ENCODE data around the gene GOLGA6L10.
"Not testable (repeated sequence)": the region's sequence is repeated elsewhere in the genome, so short reads cannot be mapped to it uniquely, and the experiment has no call there.

The GOLGA6L10 gene

DNA sequence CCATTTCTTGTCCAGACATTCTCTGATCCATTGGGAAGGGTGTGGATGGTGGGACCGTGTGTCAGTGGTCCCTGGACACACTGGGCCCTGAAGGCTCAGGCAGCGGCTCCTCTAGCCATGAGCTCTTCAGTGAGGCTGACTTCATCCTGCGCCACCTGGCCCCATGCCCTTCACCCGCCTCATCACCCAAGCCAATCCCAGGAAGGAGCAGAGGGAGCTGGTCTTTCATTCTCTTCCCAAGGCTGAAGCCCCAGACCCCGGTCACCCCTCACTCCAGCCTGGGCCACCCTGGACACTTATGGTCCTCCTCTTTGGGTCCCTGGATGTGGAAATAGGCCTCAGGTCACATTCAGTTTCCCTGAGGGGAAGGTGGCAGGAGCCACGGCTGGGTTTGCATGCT lies 24.4 kb downstream of the GOLGA6L10 start:
- DNase-seq (ENCODE audit: low spot score); in situ Hi-C loops (cut with MboI; ENCODE audit: low pct_unique_long_range_greater_than_20kb, low sequenced_read_pairs, unreplicated experiment): not testable (repeated sequence)

DNA sequence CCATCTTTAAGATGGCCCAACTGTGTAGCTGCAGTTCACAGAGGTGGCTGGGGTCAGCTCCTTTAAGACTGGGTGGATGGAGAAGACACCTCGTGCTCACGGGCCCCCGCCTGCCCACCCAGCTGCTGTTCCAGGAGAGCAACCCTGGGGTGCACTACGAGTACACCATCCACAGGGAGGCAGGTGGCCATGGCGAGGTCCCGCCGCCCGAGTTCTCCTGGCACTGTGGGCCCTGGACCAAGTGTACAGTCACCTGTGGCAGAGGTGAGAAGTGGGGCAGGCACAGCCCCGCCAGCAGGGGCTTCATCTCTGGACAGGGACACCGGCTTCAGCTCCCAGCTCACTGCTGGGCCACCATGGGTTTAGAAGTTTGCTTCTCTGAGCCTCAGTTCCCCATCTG lies 26.8 kb downstream of the GOLGA6L10 start:
- DNase-seq (ENCODE audit: low spot score); in situ Hi-C loops (cut with MboI; ENCODE audit: low pct_unique_long_range_greater_than_20kb, low sequenced_read_pairs, unreplicated experiment): not testable (repeated sequence)

DNA sequence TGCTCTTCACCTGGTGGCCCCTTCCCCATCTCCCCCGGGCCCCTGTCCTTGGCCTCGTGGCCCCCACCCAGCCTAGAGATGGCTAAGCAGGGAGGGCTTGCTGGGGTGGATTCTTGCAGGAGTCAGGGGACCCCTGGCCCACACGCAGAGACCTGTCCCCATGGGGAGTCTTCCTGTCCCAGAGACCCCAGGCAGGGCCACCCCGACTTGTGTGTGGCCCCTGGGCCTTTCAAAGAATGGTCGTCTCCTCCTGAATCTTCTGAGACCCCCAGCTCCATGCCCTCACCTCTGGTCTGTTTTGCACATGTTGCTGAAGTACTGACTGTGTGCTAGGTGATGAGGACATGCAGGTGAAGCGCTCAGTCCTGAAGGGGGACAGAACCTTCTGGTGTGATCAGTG lies 28.4 kb downstream of the GOLGA6L10 start:
- DNase-seq (ENCODE audit: low spot score); in situ Hi-C loops (cut with MboI; ENCODE audit: low pct_unique_long_range_greater_than_20kb, low sequenced_read_pairs, unreplicated experiment): not testable (repeated sequence)

DNA sequence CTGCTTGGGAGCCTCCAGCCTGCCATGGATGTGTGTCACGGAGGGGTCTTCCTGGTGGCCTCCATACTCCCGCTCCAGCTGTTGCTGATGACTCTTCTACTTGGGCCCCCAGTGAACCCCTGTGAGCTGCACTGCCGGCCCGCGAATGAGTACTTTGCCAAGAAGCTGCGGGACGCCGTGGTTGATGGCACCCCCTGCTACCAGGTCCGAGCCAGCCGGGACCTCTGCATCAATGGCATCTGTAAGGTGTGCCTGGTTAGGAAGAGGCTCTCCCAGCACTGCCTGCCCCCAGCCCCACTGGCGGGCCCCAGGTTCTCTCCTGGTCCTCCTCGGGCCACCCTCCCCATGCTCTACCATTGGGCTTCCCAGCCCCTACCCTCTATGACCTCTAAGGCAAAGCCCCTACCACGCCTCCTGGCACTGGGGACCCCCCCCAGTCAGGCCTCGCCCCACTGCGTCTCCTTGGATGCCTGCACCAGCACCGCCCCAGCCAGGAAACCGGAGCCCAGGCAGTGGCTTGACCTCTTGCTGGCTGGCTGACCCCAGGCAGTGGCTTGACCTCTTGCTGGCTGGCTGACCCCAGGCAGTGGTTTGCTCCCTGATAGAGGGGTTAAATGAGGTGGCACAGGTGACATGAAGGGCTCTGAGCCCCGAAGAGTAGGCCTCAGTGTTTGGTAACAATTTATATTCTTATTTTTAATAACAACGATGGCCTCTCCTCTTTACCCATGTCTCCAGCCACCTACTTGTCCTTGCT lies 29.6 kb downstream of the GOLGA6L10 start:
- DNase-seq (ENCODE audit: low spot score); in situ Hi-C loops (cut with MboI; ENCODE audit: low pct_unique_long_range_greater_than_20kb, low sequenced_read_pairs, unreplicated experiment): not testable (repeated sequence)

DNA sequence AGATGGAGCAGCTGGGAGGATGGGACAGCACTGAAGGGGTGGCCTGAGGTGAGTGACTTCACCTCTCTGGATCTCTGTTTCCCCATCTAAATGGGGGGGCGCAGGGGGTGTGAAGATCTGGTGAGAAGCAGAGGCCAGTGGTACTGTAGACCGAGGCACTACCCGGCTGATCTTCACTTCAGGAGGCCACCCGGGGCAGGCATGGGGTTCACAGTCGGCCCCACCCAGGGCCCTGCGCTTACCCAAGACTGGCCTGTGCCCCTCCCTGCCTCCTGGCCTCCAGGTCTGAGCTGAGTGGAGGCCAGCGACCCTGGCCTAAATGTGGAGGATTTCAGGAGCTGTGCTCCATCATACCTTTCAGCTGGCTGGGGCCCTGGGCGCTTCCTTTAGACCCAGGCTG lies 31.0 kb downstream of the GOLGA6L10 start:
- in situ Hi-C loops (cut with MboI; ENCODE audit: low pct_unique_long_range_greater_than_20kb, low sequenced_read_pairs, unreplicated experiment); DNase-seq (ENCODE audit: low spot score): not testable (repeated sequence)

DNA sequence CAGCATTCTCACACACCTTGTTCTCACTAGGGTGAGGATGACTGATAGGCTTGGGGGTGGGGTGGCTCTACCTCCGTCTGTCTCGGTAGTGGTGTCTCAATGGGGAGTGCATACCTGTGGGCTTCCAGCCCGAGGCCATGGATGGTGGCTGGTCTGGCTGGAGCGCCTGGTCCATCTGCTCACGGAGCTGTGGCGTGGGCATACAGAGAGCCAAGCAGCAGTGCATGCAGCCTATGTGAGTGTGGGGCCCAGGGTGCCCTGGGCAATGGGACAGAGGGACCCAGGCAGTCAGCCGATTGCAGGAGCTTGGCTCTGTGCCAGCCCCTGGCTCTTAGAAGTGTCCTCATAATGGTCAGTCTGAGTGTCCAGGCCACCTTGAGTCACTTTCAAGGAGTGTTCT lies 31.8 kb downstream of the GOLGA6L10 start:
- DNase-seq (ENCODE audit: low spot score); in situ Hi-C loops (cut with MboI; ENCODE audit: low pct_unique_long_range_greater_than_20kb, low sequenced_read_pairs, unreplicated experiment): not testable (repeated sequence)

DNA sequence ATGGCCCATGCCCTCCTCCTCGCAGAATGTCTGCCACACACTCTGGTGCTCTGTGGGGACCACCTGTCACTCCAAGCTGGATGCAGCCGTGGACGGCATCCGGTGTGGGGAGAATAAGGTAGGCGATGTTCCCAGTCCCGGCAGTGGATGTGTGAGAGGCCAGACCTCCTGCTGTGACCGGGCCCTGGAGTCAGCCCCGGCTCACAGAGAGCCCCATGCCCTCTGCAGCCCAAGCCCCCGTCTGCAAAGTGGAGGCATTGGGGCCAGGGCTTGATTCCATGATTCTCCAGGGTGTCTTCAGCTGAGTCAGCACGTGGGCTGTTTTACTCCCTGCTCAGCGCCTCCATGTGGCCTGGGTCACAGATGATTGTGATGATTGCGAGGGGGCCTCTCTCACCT lies 32.2 kb downstream of the GOLGA6L10 start:
- no peak for DNase-seq (ENCODE audit: low spot score)
- TF ChIP-seq, protein P1, sequence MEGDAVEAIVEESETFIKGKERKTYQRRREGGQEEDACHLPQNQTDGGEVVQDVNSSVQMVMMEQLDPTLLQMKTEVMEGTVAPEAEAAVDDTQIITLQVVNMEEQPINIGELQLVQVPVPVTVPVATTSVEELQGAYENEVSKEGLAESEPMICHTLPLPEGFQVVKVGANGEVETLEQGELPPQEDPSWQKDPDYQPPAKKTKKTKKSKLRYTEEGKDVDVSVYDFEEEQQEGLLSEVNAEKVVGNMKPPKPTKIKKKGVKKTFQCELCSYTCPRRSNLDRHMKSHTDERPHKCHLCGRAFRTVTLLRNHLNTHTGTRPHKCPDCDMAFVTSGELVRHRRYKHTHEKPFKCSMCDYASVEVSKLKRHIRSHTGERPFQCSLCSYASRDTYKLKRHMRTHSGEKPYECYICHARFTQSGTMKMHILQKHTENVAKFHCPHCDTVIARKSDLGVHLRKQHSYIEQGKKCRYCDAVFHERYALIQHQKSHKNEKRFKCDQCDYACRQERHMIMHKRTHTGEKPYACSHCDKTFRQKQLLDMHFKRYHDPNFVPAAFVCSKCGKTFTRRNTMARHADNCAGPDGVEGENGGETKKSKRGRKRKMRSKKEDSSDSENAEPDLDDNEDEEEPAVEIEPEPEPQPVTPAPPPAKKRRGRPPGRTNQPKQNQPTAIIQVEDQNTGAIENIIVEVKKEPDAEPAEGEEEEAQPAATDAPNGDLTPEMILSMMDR (IDR thresholded peaks at IDR 0.05; ENCODE audit: extremely low read depth, insufficient read depth, missing control alignments): no peak
- in situ Hi-C loops (cut with MboI; ENCODE audit: low pct_unique_long_range_greater_than_20kb, low sequenced_read_pairs, unreplicated experiment): no loop called here

DNA sequence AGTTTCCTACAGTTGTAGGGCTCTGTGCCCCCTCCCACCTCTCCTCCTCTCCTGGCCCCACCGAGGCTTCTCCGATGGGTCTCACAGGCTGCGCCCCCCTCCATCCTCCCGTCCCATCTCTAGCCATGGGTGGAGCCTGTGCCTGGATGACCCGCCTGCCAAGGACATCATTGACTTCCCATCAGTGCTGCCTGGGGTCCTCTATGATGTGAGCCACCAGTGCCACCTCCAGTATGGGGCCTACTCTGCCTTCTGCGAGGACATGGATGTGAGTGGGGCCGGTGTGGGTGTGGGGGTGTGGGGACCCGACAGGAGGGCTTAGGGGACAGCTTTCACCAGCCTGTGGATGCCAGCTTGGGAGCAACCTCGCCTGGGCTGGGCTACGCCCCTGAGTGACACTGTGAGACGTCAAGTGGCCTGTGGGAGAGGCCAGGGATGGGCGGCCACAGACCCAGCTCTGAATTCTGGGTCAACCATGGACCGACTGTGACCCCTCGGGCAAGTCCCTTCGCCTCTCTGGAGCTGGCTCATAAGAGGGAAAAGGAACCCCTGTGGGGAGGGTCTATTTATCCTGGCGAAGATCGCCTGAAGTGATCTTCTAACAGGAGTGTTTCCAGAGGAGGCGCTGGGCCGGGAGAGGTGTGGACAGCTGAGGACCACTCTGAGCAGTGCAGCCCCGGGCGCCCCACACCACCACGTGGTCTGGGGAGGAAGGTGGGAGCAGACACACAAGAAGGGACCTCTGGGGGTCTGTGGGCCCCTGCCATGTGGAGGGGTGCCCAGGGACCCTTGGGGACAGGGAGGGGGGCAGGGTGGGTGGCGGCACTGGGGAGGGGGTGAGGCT lies 32.8 kb downstream of the GOLGA6L10 start:
- in situ Hi-C loops (cut with MboI; ENCODE audit: low pct_unique_long_range_greater_than_20kb, low sequenced_read_pairs, unreplicated experiment); DNase-seq (ENCODE audit: low spot score): not testable (repeated sequence)

DNA sequence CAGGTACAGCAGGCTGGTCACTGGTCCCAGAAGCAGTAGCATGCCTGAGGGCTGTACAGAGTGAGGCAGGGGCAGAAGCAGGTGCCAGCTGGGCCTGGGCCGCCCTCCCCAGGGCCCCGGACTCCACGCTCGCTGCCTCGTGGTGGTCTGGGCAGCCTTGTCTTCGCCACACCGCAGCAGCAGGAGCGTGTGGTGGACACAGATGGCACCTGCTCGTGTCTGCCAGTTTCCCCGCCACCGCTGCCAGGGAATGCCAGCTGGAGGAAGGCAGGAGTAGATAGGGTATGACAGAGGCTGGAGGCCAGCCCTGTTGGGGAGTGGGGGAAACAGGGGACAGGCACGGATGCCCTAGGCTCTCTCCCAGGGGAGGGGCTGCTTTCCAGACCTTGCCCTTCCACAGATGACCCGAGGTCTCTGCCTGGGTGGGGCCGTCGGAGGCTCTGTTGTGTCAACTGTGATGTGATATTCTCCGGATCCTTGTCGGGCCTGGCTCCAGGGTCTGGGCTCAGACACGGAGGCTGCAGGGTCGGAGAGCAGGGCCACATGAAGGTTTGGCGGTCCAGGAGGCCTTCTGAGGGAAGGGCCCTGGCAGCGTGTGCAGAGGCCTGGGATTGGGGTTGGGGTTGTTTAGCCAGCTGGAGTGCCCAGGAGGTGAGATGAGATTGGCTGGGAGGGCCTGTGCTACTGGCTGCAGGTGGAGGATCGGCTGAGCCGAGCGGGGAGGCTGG lies 33.6 kb downstream of the GOLGA6L10 start:
- TF ChIP-seq, protein P1 (IDR thresholded peaks at IDR 0.05; ENCODE audit: extremely low read depth, insufficient read depth, missing control alignments): no peak

DNA sequence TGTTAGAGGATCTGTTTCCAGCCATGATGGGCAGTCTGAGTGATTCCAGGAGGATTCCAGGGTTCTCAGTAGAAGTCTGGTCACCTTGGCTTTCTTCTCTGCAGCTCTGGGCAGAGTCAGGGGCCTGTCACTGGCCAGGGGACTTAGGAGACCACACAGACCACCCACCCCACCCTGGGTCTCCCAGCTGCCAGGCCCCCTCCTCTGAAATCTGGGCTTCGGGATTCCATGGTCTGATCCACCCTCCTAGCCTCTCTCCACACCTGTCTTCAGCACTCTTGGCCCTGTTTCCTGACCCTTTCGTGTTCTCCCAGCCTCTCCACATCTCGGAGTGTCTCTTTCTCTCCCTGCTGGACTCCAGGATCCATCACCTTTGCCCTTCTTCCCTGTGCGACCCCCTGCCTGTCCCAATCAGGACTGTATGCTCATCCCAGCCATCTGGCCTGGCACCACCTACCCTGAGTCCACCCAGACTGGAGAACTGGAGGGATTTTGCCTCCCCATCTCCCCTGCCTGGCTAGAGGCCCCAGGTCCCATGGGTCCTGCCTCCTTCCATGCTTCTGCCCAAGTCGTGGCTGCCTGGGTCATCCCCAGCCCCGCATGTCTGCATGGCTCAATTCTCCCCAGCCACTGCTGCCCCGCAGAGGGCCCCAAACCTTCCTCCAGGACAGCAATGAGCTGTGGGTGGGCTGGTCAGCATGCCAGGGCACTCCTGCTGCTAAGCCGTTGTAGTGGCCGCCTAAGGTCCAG lies 34.3 kb downstream of the GOLGA6L10 start:
- in situ Hi-C loops (cut with MboI; ENCODE audit: low pct_unique_long_range_greater_than_20kb, low sequenced_read_pairs, unreplicated experiment): no loop called here
- TF ChIP-seq, protein P1 (IDR thresholded peaks at IDR 0.05; ENCODE audit: extremely low read depth, insufficient read depth, missing control alignments): no peak
- no peak for DNase-seq (ENCODE audit: low spot score)

More for the DNA sequence above, 33.6 kb downstream of the GOLGA6L10 start:
- in situ Hi-C loops (cut with MboI; ENCODE audit: low pct_unique_long_range_greater_than_20kb, low sequenced_read_pairs, unreplicated experiment): no loop called here
- DNase-seq (ENCODE audit: low spot score): no peak

DNA sequence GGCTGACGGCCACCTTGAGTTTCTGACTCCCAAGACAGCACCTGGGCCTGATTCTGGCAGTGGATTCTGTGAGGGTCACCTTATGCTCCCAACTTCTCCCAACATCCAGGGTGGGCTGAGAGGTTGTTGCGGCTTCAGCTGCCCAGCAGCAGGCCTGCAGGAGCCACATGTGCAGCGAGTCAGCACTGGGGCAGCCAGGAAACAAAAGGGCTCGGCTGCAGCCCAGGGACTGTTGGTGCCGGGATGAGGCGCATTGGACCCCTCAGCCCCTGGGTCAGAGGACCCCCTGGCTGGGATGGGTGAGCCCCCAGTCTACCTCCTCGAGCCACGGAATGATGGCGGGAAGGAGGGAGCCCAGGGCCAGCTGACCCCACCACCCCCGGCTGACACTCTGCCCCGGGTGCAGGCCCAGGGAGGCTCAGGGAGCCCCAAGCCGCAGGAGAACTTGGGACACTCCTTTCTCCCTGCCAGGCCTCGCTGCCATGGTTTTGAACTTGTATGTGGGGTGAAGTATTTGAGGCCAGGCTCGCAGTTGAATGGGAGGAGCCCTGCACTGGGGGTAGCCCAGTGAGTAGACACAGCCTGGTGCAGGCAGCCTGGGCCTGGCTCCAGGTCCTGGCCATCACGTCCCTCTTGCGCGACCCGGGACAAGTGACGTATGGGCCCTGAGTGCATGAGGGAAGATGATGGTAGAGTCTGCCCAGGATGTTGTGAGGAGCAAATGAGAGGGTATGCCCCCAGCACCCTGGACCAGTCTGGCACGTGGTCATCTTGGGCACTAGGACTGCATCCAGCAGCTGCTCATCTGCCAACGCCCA lies 35.1 kb downstream of the GOLGA6L10 start:
- DNase-seq (ENCODE audit: low spot score); in situ Hi-C loops (cut with MboI; ENCODE audit: low pct_unique_long_range_greater_than_20kb, low sequenced_read_pairs, unreplicated experiment): not testable (repeated sequence)

Measured in GM13977 (cell line).